ENCODE data around the gene PLXNA4.

Gene PLXNA4

GRCh38 chr7:132575982-132576720 is at the start of gene PLXNA4:
TSS of gene PLXNA4 (minus strand) at chr7:132576470. CDS start at chr7:132508693, 67,777 bp downstream.
- DNase-seq (ENCODE audit: low spot score): peak; percentile 26

GRCh38 chr7:132625651-132626050 is 49.4 kb upstream of the PLXNA4 start:
- in situ Hi-C loops (cut with MboI; ENCODE audit: low sequenced_read_pairs, unreplicated experiment): no loop called here
- no peak for DNase-seq (ENCODE audit: low spot score)
- no peak for TF ChIP-seq CTCF (IDR thresholded peaks at IDR 0.05; ENCODE audit: borderline replicate concordance, control extremely low read depth, extremely low read depth, insufficient read depth, missing control alignments)

More at GRCh38 chr7:132575982-132576720, at the start of gene PLXNA4:
- TF ChIP-seq CTCF (IDR thresholded peaks at IDR 0.05; ENCODE audit: borderline replicate concordance, control extremely low read depth, extremely low read depth, insufficient read depth, missing control alignments): no peak
- in situ Hi-C loops (cut with MboI; ENCODE audit: low sequenced_read_pairs, unreplicated experiment): no loop called here

- in situ Hi-C loops (cut with MboI; ENCODE audit: low sequenced_read_pairs, unreplicated experiment): no loop called here
- no peak for TF ChIP-seq CTCF (IDR thresholded peaks at IDR 0.05; ENCODE audit: borderline replicate concordance, control extremely low read depth, extremely low read depth, insufficient read depth, missing control alignments)
- DNase-seq (ENCODE audit: low spot score): no peak
These were observed 45.8 kb upstream of the PLXNA4 start for GRCh38 chr7:132622081-132622480.

- DNase-seq (ENCODE audit: low spot score): no peak
- no peak for TF ChIP-seq CTCF (IDR thresholded peaks at IDR 0.05; ENCODE audit: borderline replicate concordance, control extremely low read depth, extremely low read depth, insufficient read depth, missing control alignments)
These were observed 43.7 kb upstream of the PLXNA4 start for GRCh38 chr7:132619967-132620366.

GRCh38 chr7:132618956-132619305 is 42.7 kb upstream of the PLXNA4 start:
- no peak for TF ChIP-seq CTCF (IDR thresholded peaks at IDR 0.05; ENCODE audit: borderline replicate concordance, control extremely low read depth, extremely low read depth, insufficient read depth, missing control alignments)
- no peak for DNase-seq (ENCODE audit: low spot score)
- in situ Hi-C loops (cut with MboI; ENCODE audit: low sequenced_read_pairs, unreplicated experiment): no loop called here

More at GRCh38 chr7:132619967-132620366, 43.7 kb upstream of the PLXNA4 start:
- in situ Hi-C loops (cut with MboI; ENCODE audit: low sequenced_read_pairs, unreplicated experiment): no loop called here

- no peak for TF ChIP-seq CTCF (IDR thresholded peaks at IDR 0.05; ENCODE audit: borderline replicate concordance, control extremely low read depth, extremely low read depth, insufficient read depth, missing control alignments)
- no peak for DNase-seq (ENCODE audit: low spot score)
- in situ Hi-C loops (cut with MboI; ENCODE audit: low sequenced_read_pairs, unreplicated experiment): no loop called here
These were observed 42.1 kb upstream of the PLXNA4 start for GRCh38 chr7:132618271-132618955.

All from GM13976 (cell line).